ENCODE data around the gene OR2J1.
"Not testable (repeated sequence)": the region's sequence is repeated elsewhere in the genome, so short reads cannot be mapped to it uniquely, and the experiment has no call there.

Gene OR2J1

DNA sequence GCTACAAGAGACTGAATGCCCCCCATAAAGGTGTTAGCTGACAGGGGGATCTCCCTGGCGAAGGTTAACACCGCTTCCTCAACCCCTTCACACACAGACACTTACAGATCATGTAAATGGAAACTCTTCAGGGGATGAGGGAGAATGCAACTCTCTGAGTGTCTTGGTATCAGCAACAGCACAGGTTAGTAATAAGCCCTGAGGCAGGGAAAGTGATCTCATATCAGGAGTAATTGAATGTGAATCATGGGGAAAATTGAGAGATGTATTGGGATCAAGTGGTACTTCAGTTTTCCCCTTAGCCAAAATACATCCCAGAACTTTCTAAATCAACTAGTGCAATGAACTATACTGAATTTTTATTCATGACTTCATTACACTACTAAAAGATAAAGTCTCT is 32.4 kb downstream of the OR2J1 start:
- TF ChIP-seq, protein P1, sequence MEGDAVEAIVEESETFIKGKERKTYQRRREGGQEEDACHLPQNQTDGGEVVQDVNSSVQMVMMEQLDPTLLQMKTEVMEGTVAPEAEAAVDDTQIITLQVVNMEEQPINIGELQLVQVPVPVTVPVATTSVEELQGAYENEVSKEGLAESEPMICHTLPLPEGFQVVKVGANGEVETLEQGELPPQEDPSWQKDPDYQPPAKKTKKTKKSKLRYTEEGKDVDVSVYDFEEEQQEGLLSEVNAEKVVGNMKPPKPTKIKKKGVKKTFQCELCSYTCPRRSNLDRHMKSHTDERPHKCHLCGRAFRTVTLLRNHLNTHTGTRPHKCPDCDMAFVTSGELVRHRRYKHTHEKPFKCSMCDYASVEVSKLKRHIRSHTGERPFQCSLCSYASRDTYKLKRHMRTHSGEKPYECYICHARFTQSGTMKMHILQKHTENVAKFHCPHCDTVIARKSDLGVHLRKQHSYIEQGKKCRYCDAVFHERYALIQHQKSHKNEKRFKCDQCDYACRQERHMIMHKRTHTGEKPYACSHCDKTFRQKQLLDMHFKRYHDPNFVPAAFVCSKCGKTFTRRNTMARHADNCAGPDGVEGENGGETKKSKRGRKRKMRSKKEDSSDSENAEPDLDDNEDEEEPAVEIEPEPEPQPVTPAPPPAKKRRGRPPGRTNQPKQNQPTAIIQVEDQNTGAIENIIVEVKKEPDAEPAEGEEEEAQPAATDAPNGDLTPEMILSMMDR (conservative IDR thresholded peaks at IDR 0.05; ENCODE audit: low read depth, low read length): no peak
- DNase-seq (ENCODE audit: low read depth): no peak
- no peak overlapping the region for H3K4me3 ChIP-seq (ENCODE audit: low read length)

DNA sequence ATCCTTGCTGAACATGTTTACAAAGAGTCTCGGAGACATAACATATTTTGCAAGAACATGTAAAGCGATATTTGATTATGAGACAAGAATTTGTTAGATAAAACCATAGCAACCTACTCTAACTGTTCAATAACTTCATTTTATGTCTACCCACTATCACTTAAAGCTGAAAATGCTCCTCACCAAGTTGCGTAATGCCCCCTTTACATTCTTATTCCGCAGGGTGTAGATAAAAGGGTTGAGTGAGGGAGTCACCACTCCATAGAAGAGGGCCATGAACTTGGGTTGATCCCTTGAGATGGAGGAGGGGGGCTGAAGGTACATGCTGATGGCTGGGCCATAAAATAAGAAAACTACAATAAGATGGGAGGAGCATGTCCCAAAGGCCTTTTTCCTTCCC is 38.4 kb downstream of the OR2J1 start:
- H3K4me3 ChIP-seq (ENCODE audit: low read length): no peak overlapping the region
- TF ChIP-seq, protein P1 (conservative IDR thresholded peaks at IDR 0.05; ENCODE audit: low read depth, low read length): no peak
- no peak for DNase-seq (ENCODE audit: low read depth)

DNA sequence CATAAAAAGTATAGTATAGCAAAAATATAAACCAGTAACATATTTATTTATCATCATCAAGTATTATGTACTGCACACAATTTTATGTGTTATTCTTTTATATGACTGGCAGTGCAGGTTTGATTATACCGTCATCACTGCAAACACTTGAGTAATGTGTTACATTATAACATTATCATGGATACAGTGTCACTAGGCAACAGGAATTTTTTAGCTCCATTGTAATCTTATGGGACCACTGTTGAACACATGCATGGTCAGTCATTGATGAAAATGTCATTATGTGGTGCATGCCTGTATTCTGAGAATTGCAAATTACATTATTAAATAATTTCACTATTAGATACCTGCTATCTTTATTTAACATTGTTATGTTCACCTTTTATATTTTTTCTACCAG is 42.3 kb downstream of the OR2J1 start:
- DNase-seq (ENCODE audit: low read depth): no peak
- no peak overlapping the region for H3K4me3 ChIP-seq (ENCODE audit: low read length)
- TF ChIP-seq, protein P1 (conservative IDR thresholded peaks at IDR 0.05; ENCODE audit: low read depth, low read length): no peak

DNA sequence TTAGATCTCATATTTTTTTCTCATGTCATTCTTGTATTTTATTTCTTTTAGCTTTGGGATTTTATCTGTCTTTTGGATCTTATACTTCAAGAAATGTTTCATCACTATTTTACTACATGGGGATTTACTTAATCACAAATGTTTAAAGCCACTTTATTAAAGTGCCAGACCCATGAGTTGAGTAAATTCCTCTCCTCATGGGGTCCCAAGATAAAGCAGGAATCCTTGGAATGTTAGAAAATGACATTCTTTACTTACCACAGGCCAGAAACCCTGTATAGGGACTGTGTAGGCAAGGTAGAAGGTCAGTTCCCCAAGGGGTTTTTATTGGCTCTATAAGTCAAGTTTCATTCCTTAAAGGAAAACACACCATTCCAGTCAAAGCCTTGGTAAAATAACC is 43.0 kb downstream of the OR2J1 start:
- TF ChIP-seq, protein P1 (conservative IDR thresholded peaks at IDR 0.05; ENCODE audit: low read depth, low read length): no peak
- H3K4me3 ChIP-seq (ENCODE audit: low read length): no peak overlapping the region
- no peak for DNase-seq (ENCODE audit: low read depth)

DNA sequence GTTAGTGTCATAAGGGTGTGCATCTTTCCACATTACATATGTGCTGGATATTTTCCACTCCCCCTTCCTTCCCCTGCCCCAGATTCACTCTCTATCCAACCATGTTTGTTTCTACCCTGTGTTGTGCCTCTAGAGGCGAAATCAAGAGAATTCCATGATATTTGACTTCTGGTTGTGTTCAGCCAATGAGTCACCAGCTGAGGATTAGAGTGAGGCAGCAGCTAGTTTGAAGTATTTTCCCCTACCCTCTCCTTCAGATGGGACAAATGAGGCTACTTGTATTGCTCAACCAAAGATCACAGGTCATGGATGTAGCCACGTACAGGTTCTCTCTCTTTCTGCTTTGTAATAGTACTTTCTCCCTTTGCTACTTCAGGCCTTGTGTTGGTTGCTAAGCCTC is 46.9 kb downstream of the OR2J1 start:
- TF ChIP-seq, protein P1 (conservative IDR thresholded peaks at IDR 0.05; ENCODE audit: low read depth, low read length): no peak
- no peak overlapping the region for H3K4me3 ChIP-seq (ENCODE audit: low read length)
- no peak for DNase-seq (ENCODE audit: low read depth)

DNA sequence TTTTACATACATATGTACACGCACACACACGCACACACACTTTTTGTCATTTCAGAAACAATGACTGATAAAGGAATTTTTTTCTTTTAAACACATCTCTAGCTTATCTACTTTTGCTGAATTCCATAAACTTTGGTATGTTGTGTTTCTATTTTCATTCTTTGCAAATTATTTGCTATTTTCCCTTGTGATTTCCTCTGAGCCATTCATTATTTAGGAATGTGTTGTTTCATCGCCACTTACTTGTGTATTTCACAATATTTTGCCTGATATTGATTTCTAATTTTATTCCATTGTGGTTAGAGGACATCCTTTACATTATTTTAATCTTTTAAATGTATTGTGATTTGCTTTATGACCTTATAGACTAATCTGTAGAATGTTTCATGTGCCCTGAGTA is 47.8 kb downstream of the OR2J1 start:
- TF ChIP-seq, protein P1 (conservative IDR thresholded peaks at IDR 0.05; ENCODE audit: low read depth, low read length): no peak
- DNase-seq (ENCODE audit: low read depth): no peak
- no peak overlapping the region for H3K4me3 ChIP-seq (ENCODE audit: low read length)

DNA sequence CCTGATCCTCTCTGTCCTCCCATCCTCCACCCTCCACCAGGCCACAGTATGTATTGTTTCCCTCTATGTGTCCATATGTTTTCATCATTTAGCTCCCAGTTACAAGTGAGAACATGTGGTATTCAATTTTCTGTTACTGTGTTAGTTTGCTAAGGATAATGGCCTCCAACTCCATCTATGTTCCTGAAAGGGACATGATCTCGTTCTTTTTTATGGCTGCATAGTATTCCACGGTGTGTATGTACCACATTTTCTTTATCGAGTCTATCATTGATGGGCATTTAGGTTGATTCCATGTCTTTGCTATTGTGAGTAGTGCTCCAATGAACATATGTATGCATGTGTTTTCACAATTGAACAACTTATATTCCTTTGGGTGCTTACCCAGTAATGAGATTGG is 50.2 kb downstream of the OR2J1 start:
- H3K4me3 ChIP-seq (ENCODE audit: low read length); DNase-seq (ENCODE audit: low read depth): not testable (repeated sequence)

Measured in retinal pigment epithelial cell (primary cell).